GM19193 (cell line): Measurements from ENCODE around the gene PRKN.

Experiments used
- POLR2A ChIP-seq: IDR thresholded peaks from 4 replicates; pipeline ENCODE4 v1.6.1; 2011; ENCODE audit not compliant: insufficient read depth, insufficient read length; ENCODE audit errors: extremely low read depth

PRKN gene

GRCh38 chr6:161522276-161522675 is 1205.3 kb downstream of the PRKN start:
- TF ChIP-seq POLR2A = no peak

GRCh38 chr6:161511447-161512095 is 1216.0 kb downstream of the PRKN start:
- TF ChIP-seq POLR2A = no peak

DNA sequence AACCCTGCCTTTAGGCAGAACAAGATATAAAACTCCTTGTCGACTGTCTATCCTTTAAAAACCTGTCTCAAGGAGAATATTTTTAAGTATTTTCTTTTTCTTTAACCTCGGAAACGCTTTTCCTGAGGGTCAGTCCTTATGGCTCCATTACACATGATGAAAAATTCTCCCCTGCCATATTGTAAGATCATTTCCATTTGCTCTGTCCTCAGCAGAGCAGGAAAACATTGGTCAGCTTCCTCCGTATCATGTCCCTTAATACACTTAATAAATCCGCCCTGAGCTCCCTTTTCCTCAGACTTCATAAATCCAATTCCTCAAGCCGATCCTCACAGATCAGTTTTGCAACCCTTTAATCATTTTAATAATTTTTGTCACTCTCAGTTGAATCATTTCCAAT is 1219.2 kb downstream of the PRKN start:
- no peak for TF ChIP-seq POLR2A

- TF ChIP-seq POLR2A = no peak
Observed at GRCh38 chr6:161507375-161507774, 1220.2 kb downstream of the PRKN start.

GRCh38 chr6:161503570-161503969 is 1224.0 kb downstream of the PRKN start:
- no peak for TF ChIP-seq POLR2A

GRCh38 chr6:161498881-161499280 is 1228.7 kb downstream of the PRKN start:
- TF ChIP-seq POLR2A = no peak

DNA sequence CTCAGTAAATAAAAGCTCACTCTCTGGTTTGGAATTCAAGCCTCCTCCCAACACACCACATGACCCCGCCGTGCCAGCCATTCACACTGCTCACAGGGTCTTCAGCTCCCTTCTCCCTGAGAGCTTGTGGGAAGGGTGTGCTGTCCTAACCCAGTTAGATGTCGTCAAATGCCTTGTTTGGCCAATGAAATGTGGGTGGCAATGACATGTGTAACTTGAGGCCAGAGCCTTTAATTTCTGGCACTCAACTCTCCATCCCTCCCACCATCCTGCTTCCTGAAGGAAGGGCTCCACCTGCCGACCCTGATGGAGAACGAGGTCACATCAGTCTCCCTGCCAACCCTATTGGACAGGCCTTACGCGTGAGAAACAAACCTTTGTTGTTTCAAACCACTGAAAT is 1229.2 kb downstream of the PRKN start:
- no peak for TF ChIP-seq POLR2A

DNA sequence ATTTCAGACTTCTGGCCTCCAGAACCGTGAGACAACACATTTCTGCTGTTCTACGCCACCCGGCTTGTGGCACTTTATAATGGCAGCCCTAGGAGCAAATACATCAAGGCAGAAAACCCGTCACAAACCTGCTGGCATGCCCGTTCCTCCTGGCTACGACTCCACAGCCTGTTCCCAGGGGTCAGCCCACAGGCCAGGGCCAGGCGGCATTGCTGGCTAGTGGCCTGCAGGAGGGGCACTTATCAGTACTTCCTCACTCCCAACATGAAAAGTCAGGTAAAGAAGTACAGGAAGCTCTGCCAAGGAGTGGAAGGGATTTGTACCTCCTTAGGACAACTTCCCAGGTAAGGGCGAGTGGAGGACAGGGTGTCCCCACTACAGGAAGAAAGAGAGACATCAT is 1230.6 kb downstream of the PRKN start:
- no peak for TF ChIP-seq POLR2A

GRCh38 chr6:161494566-161494965 is 1233.0 kb downstream of the PRKN start:
- TF ChIP-seq POLR2A = no peak

DNA sequence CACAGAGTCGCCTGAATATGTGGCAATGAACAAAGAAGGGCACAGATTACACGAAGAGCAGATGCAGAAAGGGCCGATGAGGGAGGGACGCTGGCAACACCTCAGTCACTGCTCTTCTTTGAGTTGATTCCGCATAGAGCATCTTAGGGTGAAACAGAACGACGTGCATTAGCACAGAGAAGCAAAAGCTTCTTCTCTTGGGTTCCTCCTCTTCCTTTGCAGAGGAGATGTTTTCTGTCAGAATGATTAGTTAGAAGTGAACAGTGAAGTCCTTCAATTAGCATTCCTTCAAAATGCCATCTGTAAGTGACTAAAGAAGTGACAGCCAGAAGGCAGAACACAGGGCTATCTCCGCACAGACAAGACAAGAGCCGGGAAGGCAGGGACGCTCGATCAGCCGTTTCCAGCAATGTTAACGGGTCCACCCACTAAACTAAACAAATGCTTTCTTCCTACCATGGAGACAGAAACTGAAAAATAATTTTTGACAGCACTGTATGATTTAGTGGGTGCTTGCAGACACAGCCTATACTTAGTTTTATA is 1233.9 kb downstream of the PRKN start:
- TF ChIP-seq POLR2A = no peak

DNA sequence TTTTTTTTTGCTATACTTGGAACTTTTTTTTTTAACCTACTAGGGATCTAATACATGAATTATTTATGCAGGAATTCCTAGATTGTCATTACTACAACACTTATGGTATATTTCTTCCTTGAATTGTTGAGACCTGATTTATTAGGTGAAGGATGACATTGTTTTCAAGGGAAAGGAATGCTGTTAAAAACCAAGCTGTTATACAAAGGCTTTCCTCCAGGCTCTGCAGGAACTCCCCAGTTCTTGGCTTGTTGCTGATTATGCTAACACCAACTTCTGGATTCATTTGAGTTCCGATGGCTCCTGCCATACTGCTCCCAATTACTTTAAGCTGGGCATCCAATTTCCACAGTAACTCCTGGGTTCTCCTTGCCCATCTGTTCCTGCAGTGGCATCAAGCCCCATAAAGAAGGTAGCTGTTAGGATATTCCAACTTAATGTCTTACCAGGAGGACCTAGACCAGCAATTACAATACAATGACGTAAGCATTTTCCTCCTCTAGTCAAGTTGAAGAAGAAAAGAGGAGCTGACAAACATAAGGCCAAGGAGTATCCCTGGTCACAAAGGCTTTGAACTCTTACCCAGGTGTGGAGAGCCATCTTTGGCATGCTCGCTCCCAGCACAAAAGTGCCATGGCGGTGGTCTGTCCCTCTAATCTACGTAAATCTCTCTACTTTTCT is 1237.8 kb downstream of the PRKN start:
- TF ChIP-seq POLR2A = no peak

DNA sequence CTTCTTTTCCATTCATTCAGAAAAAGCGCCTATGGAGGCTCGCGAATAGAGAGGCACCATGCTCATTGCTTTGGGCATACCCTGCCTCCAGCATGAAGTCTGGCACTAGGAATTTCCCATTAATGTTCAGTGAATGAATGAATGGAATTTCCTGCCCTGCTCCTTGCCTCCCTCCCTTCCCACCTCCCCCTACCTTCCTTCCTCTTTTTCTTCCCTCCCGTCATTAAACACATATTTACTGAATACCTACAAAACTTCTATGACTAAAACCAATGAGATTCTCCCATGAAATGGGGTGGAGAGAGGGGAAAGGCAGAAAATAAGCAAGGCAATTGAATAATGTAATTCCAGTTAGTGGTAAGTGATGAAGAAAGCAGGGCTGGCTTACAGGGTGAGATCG is 1239.9 kb downstream of the PRKN start:
- TF ChIP-seq POLR2A = no peak

GRCh38 chr6:161487217-161487531 is 1240.4 kb downstream of the PRKN start:
- TF ChIP-seq POLR2A = no peak

GRCh38 chr6:161486361-161487216 is 1241.0 kb downstream of the PRKN start:
- TF ChIP-seq POLR2A = no peak

- no peak for TF ChIP-seq POLR2A
Observed at GRCh38 chr6:161482517-161482858, 1245.1 kb downstream of the PRKN start.
